Brain microvascular endothelial cell (primary cell): ENCODE results near the gene CTBP2.
A peak's percentile ranks its signal among the peaks of the same experiment; 100 is the strongest.
"Not testable (repeated sequence)": the region's sequence is repeated elsewhere in the genome, so short reads cannot be mapped to it uniquely, and the experiment has no call there.

ENCODE experiments used
- DNase-seq: peaks from one replicate; pipeline ENCODE4 v3.0.0-alpha.2; 2020
- H3K27ac ChIP-seq: fragments of 250-450 bp; sonication (Bioruptor Pico); 2 replicates; pipeline ENCODE4 v1.5.1; 2020; ENCODE audit warnings: mild to moderate bottlenecking, moderate library complexity
- H3K27me3 ChIP-seq: fragments of 250-450 bp; sonication (Bioruptor Pico); replicated peaks from 2 replicates; pipeline ENCODE4 v1.5.1; 2020; ENCODE audit warnings: mild to moderate bottlenecking
- H3K36me3 ChIP-seq: fragments of 250-450 bp; sonication (Bioruptor Pico); replicated peaks from 2 replicates; pipeline ENCODE4 v1.5.1; 2020; ENCODE audit warnings: mild to moderate bottlenecking
- H3K4me3 ChIP-seq: 2 replicates; pipeline ENCODE4 v1.5.1; 2011; ENCODE audit warnings: low read depth, mild to moderate bottlenecking, control low read depth, low read length, moderate library complexity
- in situ Hi-C: cut with HindIII; loops from 2 replicates; pipeline ENCODE4 v1.10.0; 2017; ENCODE audit warnings: low sequenced_read_pairs, low pct_ligation_motif_present
- TF ChIP-seq, protein P1 (sequence below): IDR thresholded peaks from 2 replicates; pipeline ENCODE4 v1.5.1; 2011; ENCODE audit warnings: low read depth, mild to moderate bottlenecking, moderate library complexity, low read length, control low read depth, inconsistent platforms; ENCODE audit errors: missing control alignments

CTBP2 gene

GRCh38 chr10:125083576-125083920 lies 76.8 kb downstream of the CTBP2 start:
- TF ChIP-seq, protein P1, sequence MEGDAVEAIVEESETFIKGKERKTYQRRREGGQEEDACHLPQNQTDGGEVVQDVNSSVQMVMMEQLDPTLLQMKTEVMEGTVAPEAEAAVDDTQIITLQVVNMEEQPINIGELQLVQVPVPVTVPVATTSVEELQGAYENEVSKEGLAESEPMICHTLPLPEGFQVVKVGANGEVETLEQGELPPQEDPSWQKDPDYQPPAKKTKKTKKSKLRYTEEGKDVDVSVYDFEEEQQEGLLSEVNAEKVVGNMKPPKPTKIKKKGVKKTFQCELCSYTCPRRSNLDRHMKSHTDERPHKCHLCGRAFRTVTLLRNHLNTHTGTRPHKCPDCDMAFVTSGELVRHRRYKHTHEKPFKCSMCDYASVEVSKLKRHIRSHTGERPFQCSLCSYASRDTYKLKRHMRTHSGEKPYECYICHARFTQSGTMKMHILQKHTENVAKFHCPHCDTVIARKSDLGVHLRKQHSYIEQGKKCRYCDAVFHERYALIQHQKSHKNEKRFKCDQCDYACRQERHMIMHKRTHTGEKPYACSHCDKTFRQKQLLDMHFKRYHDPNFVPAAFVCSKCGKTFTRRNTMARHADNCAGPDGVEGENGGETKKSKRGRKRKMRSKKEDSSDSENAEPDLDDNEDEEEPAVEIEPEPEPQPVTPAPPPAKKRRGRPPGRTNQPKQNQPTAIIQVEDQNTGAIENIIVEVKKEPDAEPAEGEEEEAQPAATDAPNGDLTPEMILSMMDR = no peak
- peak; percentile 95 for DNase-seq
- peaks cover 7% of the 10 kb centered on the region for H3K36me3 ChIP-seq
- no peaks in the 10 kb centered on the region for H3K27me3 ChIP-seq
- peak overlapping the region; percentile 98 for H3K27ac ChIP-seq
- in situ Hi-C loops = no loop called here
- no peak overlapping the region for H3K4me3 ChIP-seq

- in situ Hi-C loops = no loop called here
- Histone ChIP-seq H3K36me3 (peaks cover 7% of the 10 kb centered on the region), H3K27ac (peak overlapping the region; percentile 98), H3K27me3 (no peaks in the 10 kb centered on the region), H3K4me3 (no peak overlapping the region)
- DNase-seq = no peak
- TF ChIP-seq, protein P1 = no peak
Observed at GRCh38 chr10:125082881-125083575, 77.3 kb downstream of the CTBP2 start.

GRCh38 chr10:125082471-125082870 lies 77.9 kb downstream of the CTBP2 start:
- H3K4me3 ChIP-seq, in situ Hi-C loops, DNase-seq, H3K36me3 ChIP-seq, H3K27me3 ChIP-seq: not testable (repeated sequence)
- peak overlapping the region; percentile 98 for H3K27ac ChIP-seq

- DNase-seq = no peak
- peaks cover 2% of the 10 kb centered on the region for H3K36me3 ChIP-seq
- H3K4me3 ChIP-seq = no peak overlapping the region
- peak overlapping the region; percentile 29 for H3K27ac ChIP-seq
- no peaks in the 10 kb centered on the region for H3K27me3 ChIP-seq
- in situ Hi-C loops = no loop called here
- TF ChIP-seq, protein P1 = no peak
Observed at GRCh38 chr10:125081931-125082330, 78.4 kb downstream of the CTBP2 start.

- H3K27me3 ChIP-seq = no peaks in the 10 kb centered on the region
- TF ChIP-seq, protein P1 = no peak
- in situ Hi-C loops = no loop called here
- peak overlapping the region; percentile 47 for H3K27ac ChIP-seq
- H3K36me3 ChIP-seq = peaks cover 2% of the 10 kb centered on the region
- no peak for DNase-seq
- no peak overlapping the region for H3K4me3 ChIP-seq
Observed at GRCh38 chr10:125080984-125081383, 79.4 kb downstream of the CTBP2 start.

- in situ Hi-C loops = no loop called here
- H3K27me3 ChIP-seq = no peaks in the 10 kb centered on the region
- H3K36me3 ChIP-seq = peaks cover 2% of the 10 kb centered on the region
- H3K27ac ChIP-seq = no peak overlapping the region
- no peak for DNase-seq
- TF ChIP-seq, protein P1 = no peak
- H3K4me3 ChIP-seq = no peak overlapping the region
Observed at GRCh38 chr10:125080296-125080695, 80.1 kb downstream of the CTBP2 start.
